Measurements from ENCODE around the gene ENDOD1. TPM values are rescaled to one million over a fixed set of nuclear protein-coding genes. Genes with fewer than 3 reads are reported as not detected.

ENDOD1 gene
- total and polyA plus RNA-seq, 4 donors, result 10.4 to 55.1 (median 25.0) TPM

DNA sequence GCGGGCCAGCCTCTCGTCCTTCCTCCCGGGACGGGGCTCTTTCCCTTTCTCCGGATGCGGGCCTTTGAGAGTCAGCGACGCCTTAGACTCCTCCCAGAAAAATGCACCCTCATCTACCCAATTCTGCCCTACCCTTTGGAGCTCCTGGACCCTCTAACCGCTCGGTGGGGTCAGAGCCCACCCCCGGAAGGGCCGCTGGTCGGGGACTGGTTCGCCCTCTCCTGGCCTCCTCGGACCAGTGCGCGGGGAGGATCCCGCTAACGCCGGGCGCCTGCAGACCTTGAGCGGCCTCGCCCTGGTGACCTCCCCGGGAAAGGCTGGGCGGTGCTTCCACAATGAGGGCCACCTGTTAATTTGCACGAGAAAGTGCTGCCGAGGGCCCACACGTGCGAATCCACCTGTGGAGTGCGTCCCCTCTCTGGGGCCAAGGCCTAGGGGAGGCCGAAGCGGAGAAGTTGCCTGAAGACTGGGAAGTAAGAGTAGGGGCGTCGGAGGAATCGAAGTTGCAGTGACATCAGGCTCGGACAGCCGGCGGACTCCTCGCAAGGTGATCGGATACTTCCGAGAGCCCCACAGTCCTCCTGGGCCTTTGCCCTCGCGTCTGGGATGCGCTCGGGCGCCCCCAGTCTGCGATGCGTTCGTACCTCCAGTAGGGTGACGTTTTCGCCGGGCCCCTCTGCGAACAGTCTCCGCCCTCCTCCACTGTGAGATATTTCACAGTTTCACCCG lies 61.5 kb downstream of the ENDOD1 start:
- DNase-seq, result peak; percentile 94 to 96 (median 96)
- peaks cover 0 to 22% (median 7%) of the 10 kb centered on the region in 5 donors for H3K4me1 ChIP-seq (ENCODE audit: control insufficient read depth in 5 of 5, insufficient read depth in 5 of 5, low read length in 5 of 5)
- 0% methylated on average over 52 to 55 of the region's 55 CpGs for WGBS, 2 donors

GRCh38 chr11:95152876-95153856 lies 63.5 kb downstream of the ENDOD1 start:
- ATAC-seq (ENCODE audit: insufficient read depth, low FRiP score) (no peak), DNase-seq (no peak)
- Histone ChIP-seq H3K4me1 (ENCODE audit: control insufficient read depth in 5 of 5, insufficient read depth in 5 of 5, low read length in 5 of 5) (peaks cover 0 to 24% (median 7%) of the 10 kb centered on the region in 5 donors), H3K27ac (ENCODE audit: low read depth in 1 of 2, low read length in 1 of 2) (no peak overlapping the region), H3K36me3 (ENCODE audit: control insufficient read depth in 4 of 4, insufficient read depth in 4 of 4, low read length in 4 of 4) (no peaks in the 10 kb centered on the region), H3K27me3 (ENCODE audit: control insufficient read depth in 3 of 3, insufficient read depth in 3 of 3, low read length in 2 of 3) (no peaks in the 10 kb centered on the region), H3K9me3 (ENCODE audit: control insufficient read depth in 4 of 4, insufficient read depth in 3 of 4, low read length in 3 of 4) (no peaks in the 10 kb centered on the region), H3K9ac (ENCODE audit: insufficient read depth in 1 of 2, low read length in 2 of 2) (no peak overlapping the region), H3K4me3 (no peak overlapping the region)
- TF ChIP-seq, protein P1, sequence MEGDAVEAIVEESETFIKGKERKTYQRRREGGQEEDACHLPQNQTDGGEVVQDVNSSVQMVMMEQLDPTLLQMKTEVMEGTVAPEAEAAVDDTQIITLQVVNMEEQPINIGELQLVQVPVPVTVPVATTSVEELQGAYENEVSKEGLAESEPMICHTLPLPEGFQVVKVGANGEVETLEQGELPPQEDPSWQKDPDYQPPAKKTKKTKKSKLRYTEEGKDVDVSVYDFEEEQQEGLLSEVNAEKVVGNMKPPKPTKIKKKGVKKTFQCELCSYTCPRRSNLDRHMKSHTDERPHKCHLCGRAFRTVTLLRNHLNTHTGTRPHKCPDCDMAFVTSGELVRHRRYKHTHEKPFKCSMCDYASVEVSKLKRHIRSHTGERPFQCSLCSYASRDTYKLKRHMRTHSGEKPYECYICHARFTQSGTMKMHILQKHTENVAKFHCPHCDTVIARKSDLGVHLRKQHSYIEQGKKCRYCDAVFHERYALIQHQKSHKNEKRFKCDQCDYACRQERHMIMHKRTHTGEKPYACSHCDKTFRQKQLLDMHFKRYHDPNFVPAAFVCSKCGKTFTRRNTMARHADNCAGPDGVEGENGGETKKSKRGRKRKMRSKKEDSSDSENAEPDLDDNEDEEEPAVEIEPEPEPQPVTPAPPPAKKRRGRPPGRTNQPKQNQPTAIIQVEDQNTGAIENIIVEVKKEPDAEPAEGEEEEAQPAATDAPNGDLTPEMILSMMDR (IDR thresholded peaks at IDR 0.05; ENCODE audit: control extremely low read depth, extremely low read depth), result no peak
- 22 to 38% methylated on average over 10 of the region's 10 CpGs for WGBS, 2 donors

More for the DNA sequence above, 61.5 kb downstream of the ENDOD1 start:
- Histone ChIP-seq H3K36me3 (ENCODE audit: control insufficient read depth in 4 of 4, insufficient read depth in 4 of 4, low read length in 4 of 4) (no peaks in the 10 kb centered on the region), H3K4me3 (peak overlapping the region; percentile 39), H3K27me3 (ENCODE audit: control insufficient read depth in 3 of 3, insufficient read depth in 3 of 3, low read length in 2 of 3) (no peaks in the 10 kb centered on the region), H3K9me3 (ENCODE audit: control insufficient read depth in 4 of 4, insufficient read depth in 3 of 4, low read length in 3 of 4) (no peaks in the 10 kb centered on the region), H3K9ac (ENCODE audit: insufficient read depth in 1 of 2, low read length in 2 of 2) (peak overlapping the region; percentile 49 to 92), H3K27ac (ENCODE audit: low read depth in 1 of 2, low read length in 1 of 2) (peak overlapping the region; percentile 75 to 94)
- ATAC-seq (ENCODE audit: insufficient read depth, low FRiP score), result peak; percentile 91
- TF ChIP-seq, protein P1 (IDR thresholded peaks at IDR 0.05; ENCODE audit: control extremely low read depth, extremely low read depth), result peak; percentile 96

DNA sequence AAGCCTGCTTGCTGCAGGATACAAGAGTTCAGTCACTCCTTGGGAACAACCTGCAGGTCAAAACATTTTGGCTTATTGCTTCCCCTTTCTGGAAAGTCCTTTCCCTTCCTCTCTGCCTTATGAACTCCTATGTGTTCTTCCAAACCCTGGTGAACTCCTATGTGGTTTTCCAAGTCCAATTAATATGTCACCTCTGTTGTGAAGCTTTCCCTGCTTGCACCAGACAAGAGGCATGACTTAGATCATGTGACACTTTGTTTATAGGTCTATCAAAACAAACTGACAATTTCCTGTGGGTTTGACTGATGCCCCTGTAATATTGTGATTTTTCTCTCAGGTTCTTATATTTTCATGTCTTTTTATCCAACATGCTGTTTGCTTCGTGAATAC lies 64.2 kb downstream of the ENDOD1 start:
- TF ChIP-seq, protein P1 (IDR thresholded peaks at IDR 0.05; ENCODE audit: control extremely low read depth, extremely low read depth), result no peak
- Histone ChIP-seq H3K27me3 (ENCODE audit: control insufficient read depth in 3 of 3, insufficient read depth in 3 of 3, low read length in 2 of 3) (no peaks in the 10 kb centered on the region), H3K4me1 (ENCODE audit: control insufficient read depth in 5 of 5, insufficient read depth in 5 of 5, low read length in 5 of 5) (peaks cover 0 to 24% (median 10%) of the 10 kb centered on the region in 5 donors), H3K9ac (ENCODE audit: insufficient read depth in 1 of 2, low read length in 2 of 2) (no peak overlapping the region), H3K9me3 (ENCODE audit: control insufficient read depth in 4 of 4, insufficient read depth in 3 of 4, low read length in 3 of 4) (no peaks in the 10 kb centered on the region), H3K27ac (ENCODE audit: low read depth in 1 of 2, low read length in 1 of 2) (no peak overlapping the region), H3K4me3 (no peak overlapping the region), H3K36me3 (ENCODE audit: control insufficient read depth in 4 of 4, insufficient read depth in 4 of 4, low read length in 4 of 4) (no peaks in the 10 kb centered on the region)
- DNase-seq (no peak), ATAC-seq (ENCODE audit: insufficient read depth, low FRiP score) (no peak)
- WGBS, 2 donors, result 85 to 91% methylated on average over 1 of the region's 1 CpG
